HG02943 (cell line): ENCODE measurements around the gene FAF1.

Experiments used
- ATAC-seq: cut with Tn5 transposase; IDR thresholded peaks from one replicate; pipeline ENCODE4 v1.9.1; 2021; ENCODE audit warnings: mild to moderate bottlenecking, low read depth, moderate library complexity; ENCODE audit not compliant: unreplicated experiment

The FAF1 gene

GRCh38 chr1:50393522-50394120 is 566.4 kb downstream of the FAF1 start:
- no peak for ATAC-seq
